ENCODE data around the gene HEXIM2.

The HEXIM2 gene

DNA sequence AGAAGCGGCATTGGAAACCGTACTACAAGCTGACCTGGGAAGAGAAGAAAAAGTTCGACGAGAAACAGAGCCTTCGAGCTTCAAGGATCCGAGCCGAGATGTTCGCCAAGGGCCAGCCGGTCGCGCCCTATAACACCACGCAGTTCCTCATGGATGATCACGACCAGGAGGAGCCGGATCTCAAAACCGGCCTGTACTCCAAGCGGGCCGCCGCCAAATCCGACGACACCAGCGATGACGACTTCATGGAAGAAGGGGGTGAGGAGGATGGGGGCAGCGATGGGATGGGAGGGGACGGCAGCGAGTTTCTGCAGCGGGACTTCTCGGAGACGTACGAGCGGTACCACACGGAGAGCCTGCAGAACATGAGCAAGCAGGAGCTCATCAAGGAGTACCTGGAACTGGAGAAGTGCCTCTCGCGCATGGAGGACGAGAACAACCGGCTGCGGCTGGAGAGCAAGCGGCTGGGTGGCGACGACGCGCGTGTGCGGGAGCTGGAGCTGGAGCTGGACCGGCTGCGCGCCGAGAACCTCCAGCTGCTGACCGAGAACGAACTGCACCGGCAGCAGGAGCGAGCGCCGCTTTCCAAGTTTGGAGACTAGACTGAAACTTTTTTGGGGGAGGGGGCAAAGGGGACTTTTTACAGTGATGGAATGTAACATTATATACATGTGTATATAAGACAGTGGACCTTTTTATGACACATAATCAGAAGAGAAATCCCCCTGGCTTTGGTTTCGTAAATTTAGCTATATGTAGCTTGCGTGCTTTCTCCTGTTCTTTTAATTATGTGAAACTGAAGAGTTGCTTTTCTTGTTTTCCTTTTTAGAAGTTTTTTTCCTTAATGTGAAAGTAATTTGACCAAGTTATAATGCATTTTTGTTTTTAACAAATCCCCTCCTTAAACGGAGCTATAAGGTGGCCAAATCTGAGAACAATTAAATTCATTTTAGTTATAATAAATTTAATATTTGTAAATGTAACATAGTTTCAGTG lies 11.7 kb upstream of the HEXIM2 start:
- Histone ChIP-seq H3K4me1 (ENCODE audit: control insufficient read depth in 1 of 2, insufficient read depth in 1 of 2, low read depth in 1 of 2, low read length in 1 of 2) (peaks cover 53 to 55% of the 10 kb centered on the region in 2 experiments), H3K27ac (peak overlapping the region; percentile 96), H3K9me3 (no peaks in the 10 kb centered on the region), H3K27me3 (no peaks in the 10 kb centered on the region), H3K4me3 (ENCODE audit: low read depth in 1 of 2, low read length in 1 of 2) (peak overlapping the region; percentile 78 to 91), H3K36me3 (peaks cover 7% of the 10 kb centered on the region)
- TF ChIP-seq, protein P1, sequence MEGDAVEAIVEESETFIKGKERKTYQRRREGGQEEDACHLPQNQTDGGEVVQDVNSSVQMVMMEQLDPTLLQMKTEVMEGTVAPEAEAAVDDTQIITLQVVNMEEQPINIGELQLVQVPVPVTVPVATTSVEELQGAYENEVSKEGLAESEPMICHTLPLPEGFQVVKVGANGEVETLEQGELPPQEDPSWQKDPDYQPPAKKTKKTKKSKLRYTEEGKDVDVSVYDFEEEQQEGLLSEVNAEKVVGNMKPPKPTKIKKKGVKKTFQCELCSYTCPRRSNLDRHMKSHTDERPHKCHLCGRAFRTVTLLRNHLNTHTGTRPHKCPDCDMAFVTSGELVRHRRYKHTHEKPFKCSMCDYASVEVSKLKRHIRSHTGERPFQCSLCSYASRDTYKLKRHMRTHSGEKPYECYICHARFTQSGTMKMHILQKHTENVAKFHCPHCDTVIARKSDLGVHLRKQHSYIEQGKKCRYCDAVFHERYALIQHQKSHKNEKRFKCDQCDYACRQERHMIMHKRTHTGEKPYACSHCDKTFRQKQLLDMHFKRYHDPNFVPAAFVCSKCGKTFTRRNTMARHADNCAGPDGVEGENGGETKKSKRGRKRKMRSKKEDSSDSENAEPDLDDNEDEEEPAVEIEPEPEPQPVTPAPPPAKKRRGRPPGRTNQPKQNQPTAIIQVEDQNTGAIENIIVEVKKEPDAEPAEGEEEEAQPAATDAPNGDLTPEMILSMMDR (IDR thresholded peaks at IDR 0.05), result no peak

DNA sequence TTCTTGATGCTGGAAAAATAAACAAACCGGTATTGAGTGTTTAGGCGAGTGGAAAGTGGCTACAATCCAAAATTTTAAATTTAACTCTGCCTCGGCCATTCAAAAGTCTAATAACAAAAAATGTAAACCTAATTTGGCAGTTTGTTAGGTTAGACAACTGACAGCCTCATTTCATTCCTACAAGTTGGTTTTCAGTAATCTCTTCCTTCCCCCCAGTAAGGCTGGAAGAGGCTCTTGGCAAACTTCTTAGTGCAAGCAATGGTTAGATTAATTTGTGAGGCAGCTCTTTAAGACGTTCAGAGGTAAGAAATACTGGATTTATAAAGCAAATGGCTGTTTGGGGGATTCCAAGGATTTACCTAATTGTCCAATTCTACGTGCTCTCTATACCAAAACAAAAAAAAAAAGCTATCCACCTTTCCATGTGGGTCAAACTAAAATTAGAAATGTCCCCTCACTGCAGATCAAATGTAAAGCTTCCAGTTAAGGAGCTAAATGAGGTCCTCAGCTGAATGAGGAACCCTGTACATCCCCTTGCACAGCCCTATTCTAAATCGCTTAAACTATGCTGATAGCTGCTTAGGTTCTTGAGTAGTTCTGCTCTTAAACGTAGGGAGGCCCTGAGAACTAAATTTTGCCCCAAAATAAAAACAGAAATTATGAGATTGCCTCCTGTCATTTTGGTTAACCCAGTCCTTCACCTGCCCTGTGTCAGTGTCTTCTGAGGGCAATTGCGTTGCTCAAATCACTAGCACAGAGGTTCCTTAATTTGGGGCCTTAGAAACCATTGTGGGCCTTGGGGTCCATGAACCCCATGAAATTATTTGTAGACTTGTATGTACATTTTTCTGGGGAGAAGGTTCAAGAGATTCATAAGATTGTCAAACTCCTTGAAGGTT lies 10.5 kb upstream of the HEXIM2 start:
- Histone ChIP-seq H3K27me3 (no peaks in the 10 kb centered on the region), H3K36me3 (peaks cover 10% of the 10 kb centered on the region), H3K4me1 (ENCODE audit: control insufficient read depth in 1 of 2, insufficient read depth in 1 of 2, low read depth in 1 of 2, low read length in 1 of 2) (peaks cover 47 to 51% of the 10 kb centered on the region in 2 experiments), H3K9me3 (no peaks in the 10 kb centered on the region), H3K27ac (peak overlapping the region; percentile 96), H3K4me3 (ENCODE audit: low read depth in 1 of 2, low read length in 1 of 2) (peak overlapping the region; percentile 78 to 91)
- TF ChIP-seq, protein P1 (IDR thresholded peaks at IDR 0.05), result no peak

- Histone ChIP-seq H3K9me3 (no peaks in the 10 kb centered on the region), H3K27ac (peak overlapping the region; percentile 69), H3K27me3 (no peaks in the 10 kb centered on the region), H3K36me3 (peaks cover 16% of the 10 kb centered on the region), H3K4me1 (ENCODE audit: control insufficient read depth in 1 of 2, insufficient read depth in 1 of 2, low read depth in 1 of 2, low read length in 1 of 2) (peaks cover 39 to 43% of the 10 kb centered on the region in 2 experiments), H3K4me3 (ENCODE audit: low read depth in 1 of 2, low read length in 1 of 2) (no peak overlapping the region)
- TF ChIP-seq, protein P1 (IDR thresholded peaks at IDR 0.05), result no peak
Measured at GRCh38 chr17:45155029-45155428, 6.6 kb upstream of the HEXIM2 start.

GRCh38 chr17:45155483-45155882 lies 6.2 kb upstream of the HEXIM2 start:
- TF ChIP-seq, protein P1 (IDR thresholded peaks at IDR 0.05), result no peak
- peaks cover 39 to 43% of the 10 kb centered on the region in 2 experiments for H3K4me1 ChIP-seq (ENCODE audit: control insufficient read depth in 1 of 2, insufficient read depth in 1 of 2, low read depth in 1 of 2, low read length in 1 of 2)

GRCh38 chr17:45156242-45156641 lies 5.4 kb upstream of the HEXIM2 start:
- Histone ChIP-seq H3K36me3 (peaks cover 16% of the 10 kb centered on the region), H3K9me3 (no peaks in the 10 kb centered on the region), H3K4me3 (ENCODE audit: low read depth in 1 of 2, low read length in 1 of 2) (no peak overlapping the region), H3K27me3 (no peaks in the 10 kb centered on the region), H3K27ac (peak overlapping the region; percentile 69), H3K4me1 (ENCODE audit: control insufficient read depth in 1 of 2, insufficient read depth in 1 of 2, low read depth in 1 of 2, low read length in 1 of 2) (peaks cover 33 to 36% of the 10 kb centered on the region in 2 experiments)
- TF ChIP-seq, protein P1 (IDR thresholded peaks at IDR 0.05), result no peak

More at GRCh38 chr17:45155483-45155882, 6.2 kb upstream of the HEXIM2 start:
- Histone ChIP-seq H3K9me3 (no peaks in the 10 kb centered on the region), H3K27me3 (no peaks in the 10 kb centered on the region), H3K36me3 (peaks cover 16% of the 10 kb centered on the region), H3K27ac (peak overlapping the region; percentile 69), H3K4me3 (ENCODE audit: low read depth in 1 of 2, low read length in 1 of 2) (no peak overlapping the region)
